ENCODE measurements around the gene KCNH1. TPM values are rescaled to one million over a fixed set of nuclear protein-coding genes. Genes with fewer than 3 reads are reported as not detected.
"Not testable (repeated sequence)": the region's sequence is repeated elsewhere in the genome, so short reads cannot be mapped to it uniquely, and the experiment has no call there.

KCNH1 gene
- polyA plus RNA-seq, 1 donor, result 0.49 TPM

GRCh38 chr1:210992837-210993236 lies 141.1 kb downstream of the KCNH1 start:
- DNase-seq, result no peak

GRCh38 chr1:210989905-210990304 lies 144.0 kb downstream of the KCNH1 start:
- no peak for DNase-seq

- no peak for DNase-seq
Observed at GRCh38 chr1:210981490-210981889, 152.5 kb downstream of the KCNH1 start.

GRCh38 chr1:210980082-210980481 lies 153.9 kb downstream of the KCNH1 start:
- DNase-seq, result no peak

- no peak for DNase-seq
Observed at GRCh38 chr1:210978974-210979354, 155.0 kb downstream of the KCNH1 start.

- DNase-seq, result no peak
Observed at GRCh38 chr1:210978316-210978973, 155.5 kb downstream of the KCNH1 start.

GRCh38 chr1:210951279-210951678 lies 182.7 kb downstream of the KCNH1 start:
- no peak for DNase-seq

GRCh38 chr1:210949940-210950546 lies 183.9 kb downstream of the KCNH1 start:
- DNase-seq, result not testable (repeated sequence)

- no peak for DNase-seq
Observed at GRCh38 chr1:210949489-210949888, 184.5 kb downstream of the KCNH1 start.

- no peak for DNase-seq
Observed at GRCh38 chr1:210949039-210949438, 184.9 kb downstream of the KCNH1 start.

GRCh38 chr1:210944252-210944651 lies 189.7 kb downstream of the KCNH1 start:
- DNase-seq, result no peak

GRCh38 chr1:210942513-210942912 lies 191.4 kb downstream of the KCNH1 start:
- DNase-seq, result no peak

- no peak for DNase-seq
Observed at GRCh38 chr1:210940081-210940617, 193.8 kb downstream of the KCNH1 start.

- no peak for DNase-seq
Observed at GRCh38 chr1:210938416-210938925, 195.5 kb downstream of the KCNH1 start.

GRCh38 chr1:210937846-210938245 lies 196.1 kb downstream of the KCNH1 start:
- no peak for DNase-seq

- DNase-seq, result no peak
Observed at GRCh38 chr1:210935905-210936304, 198.0 kb downstream of the KCNH1 start.

- no peak for DNase-seq
Observed at GRCh38 chr1:210932104-210932503, 201.8 kb downstream of the KCNH1 start.

- DNase-seq, result no peak
Observed at GRCh38 chr1:210922666-210923065, 211.3 kb downstream of the KCNH1 start.

- no peak for DNase-seq
Observed at GRCh38 chr1:210920716-210921694, 212.9 kb downstream of the KCNH1 start.

- DNase-seq, result no peak
Observed at GRCh38 chr1:210920258-210920657, 213.7 kb downstream of the KCNH1 start.

GRCh38 chr1:210918893-210919292 lies 215.1 kb downstream of the KCNH1 start:
- DNase-seq, result no peak

- DNase-seq, result no peak
Observed at GRCh38 chr1:210917560-210918169, 216.3 kb downstream of the KCNH1 start.
